Cardiac fibroblast (primary cell): ENCODE results near the gene DDX39A.
"Not testable (repeated sequence)": the region's sequence is repeated elsewhere in the genome, so short reads cannot be mapped to it uniquely, and the experiment has no call there.

Source experiments
- DNase-seq, 2 donors: peaks; one replicate each; pipeline versions ENCODE4 v3.0.0 to v3.0.0-alpha.2; 2010; ENCODE audit warnings: low read depth in 2 of 2
- H3K4me3 ChIP-seq, 2 donors: replicated peaks in 1 of 2; 1 replicate in 1 of 2; 2 replicates in 1 of 2; pipeline ENCODE4 v1.5.1; 2011; ENCODE audit warnings: low read depth in 2 of 2, low read length in 2 of 2, mild to moderate bottlenecking in 2 of 2, moderate library complexity in 1 of 2
- TF ChIP-seq, protein P1 (sequence below): IDR thresholded peaks from one replicate; pipeline ENCODE4 v1.5.1; 2011; ENCODE audit warnings: low read depth, mild to moderate bottlenecking, low read length, inconsistent platforms

DDX39A gene

DNA sequence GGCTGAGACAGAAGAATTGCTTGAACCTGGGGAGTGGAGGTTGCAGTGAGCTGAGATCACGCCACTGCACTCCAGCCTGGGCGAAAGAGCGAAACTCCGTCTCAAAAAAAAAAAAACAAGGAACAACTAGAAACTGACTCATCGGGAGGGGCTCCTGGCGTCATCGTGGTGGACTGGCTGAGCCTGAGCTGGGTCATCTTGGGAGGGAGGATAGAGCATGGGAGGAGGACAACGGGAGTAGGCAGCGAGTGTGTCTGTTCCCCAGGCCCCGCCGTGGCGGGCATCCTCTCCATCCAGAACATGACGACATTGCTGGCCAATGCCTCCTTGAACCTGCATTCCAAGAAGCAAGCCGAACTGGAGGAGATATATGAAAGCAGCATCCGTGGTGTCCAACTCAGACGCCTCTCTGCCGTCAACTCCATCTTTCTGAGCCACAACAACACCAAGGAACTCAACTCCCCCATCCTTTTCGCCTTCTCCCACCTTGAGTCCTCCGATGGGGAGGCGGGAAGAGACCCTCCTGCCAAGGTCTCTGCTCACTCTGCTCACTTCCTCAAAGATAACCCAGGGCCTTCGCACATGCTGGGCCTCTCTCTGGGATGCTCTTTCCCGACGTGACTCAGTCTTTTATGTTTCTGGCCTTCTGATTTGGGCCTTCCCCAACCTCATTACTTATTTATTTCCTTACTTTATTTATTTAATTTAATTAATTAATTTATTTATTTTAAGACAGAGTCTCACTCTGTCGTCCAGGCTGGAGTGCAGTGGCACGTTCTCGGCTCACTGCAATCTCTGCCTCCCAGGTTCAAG lies 16.6 kb downstream of the DDX39A start:
- TF ChIP-seq, protein P1, sequence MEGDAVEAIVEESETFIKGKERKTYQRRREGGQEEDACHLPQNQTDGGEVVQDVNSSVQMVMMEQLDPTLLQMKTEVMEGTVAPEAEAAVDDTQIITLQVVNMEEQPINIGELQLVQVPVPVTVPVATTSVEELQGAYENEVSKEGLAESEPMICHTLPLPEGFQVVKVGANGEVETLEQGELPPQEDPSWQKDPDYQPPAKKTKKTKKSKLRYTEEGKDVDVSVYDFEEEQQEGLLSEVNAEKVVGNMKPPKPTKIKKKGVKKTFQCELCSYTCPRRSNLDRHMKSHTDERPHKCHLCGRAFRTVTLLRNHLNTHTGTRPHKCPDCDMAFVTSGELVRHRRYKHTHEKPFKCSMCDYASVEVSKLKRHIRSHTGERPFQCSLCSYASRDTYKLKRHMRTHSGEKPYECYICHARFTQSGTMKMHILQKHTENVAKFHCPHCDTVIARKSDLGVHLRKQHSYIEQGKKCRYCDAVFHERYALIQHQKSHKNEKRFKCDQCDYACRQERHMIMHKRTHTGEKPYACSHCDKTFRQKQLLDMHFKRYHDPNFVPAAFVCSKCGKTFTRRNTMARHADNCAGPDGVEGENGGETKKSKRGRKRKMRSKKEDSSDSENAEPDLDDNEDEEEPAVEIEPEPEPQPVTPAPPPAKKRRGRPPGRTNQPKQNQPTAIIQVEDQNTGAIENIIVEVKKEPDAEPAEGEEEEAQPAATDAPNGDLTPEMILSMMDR, result no peak
- H3K4me3 ChIP-seq, result no peak overlapping the region
- peak; percentile 83 to 92 for DNase-seq

DNA sequence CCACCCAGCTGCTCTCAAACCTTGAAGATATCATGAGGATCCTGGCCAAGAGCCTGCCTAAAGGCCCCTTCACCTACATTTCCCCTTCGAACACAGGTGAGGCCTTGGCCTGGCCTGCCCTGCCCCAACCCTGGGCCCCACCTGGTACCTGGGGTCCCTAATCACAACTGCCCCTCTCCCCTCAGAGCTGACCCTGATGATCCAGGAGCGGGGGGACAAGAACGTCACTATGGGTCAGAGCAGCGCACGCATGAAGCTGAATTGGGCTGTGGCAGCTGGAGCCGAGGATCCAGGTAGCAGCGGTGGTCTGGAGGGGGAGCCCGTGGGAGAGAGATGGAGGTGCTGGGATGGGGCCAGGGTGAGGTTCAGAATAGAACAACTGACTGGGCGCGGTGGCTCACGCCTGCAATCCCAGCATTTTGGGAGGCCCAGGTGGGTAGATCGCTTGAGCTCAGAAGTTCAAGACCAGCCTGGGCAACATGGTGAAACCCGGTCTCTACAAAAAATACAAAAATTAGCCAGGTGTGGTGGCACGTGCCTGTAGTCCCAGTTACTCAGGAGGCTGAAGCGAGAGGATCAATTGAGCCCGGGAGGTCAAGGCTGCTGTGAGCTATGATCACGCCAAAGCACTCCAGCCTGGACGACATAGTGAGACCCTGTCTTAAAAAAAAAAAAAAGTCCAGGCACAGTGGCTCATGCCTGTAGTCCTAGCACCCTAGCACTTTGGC lies 17.5 kb downstream of the DDX39A start:
- TF ChIP-seq, protein P1, result no peak
- H3K4me3 ChIP-seq, result no peak overlapping the region
- no peak for DNase-seq

DNA sequence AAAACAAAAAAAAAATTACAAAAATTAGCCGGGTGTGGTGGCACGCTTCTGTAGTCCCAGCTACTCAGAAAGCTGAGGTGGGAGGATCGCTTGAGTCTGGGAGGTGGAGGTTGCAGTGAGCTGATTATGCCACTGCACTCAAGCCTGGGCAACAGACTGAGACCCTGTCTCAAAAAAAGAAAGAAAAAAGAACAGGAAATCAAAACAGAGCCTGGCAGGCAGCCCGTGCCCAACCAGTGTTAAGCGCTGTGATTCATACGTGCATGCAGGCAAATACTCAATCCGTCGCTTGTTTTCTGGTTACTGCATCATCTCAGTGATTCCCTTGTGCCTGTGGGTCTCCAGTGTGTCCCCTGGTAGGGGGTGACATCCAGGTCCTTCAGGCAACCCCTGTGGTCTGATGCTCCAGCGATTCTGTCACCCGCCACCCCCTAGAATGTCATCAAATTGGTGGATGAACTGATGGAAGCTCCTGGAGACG lies 18.1 kb downstream of the DDX39A start:
- peak in 1 of 2 donors; percentile 38 for DNase-seq
- TF ChIP-seq, protein P1, result no peak
- no peak overlapping the region for H3K4me3 ChIP-seq

DNA sequence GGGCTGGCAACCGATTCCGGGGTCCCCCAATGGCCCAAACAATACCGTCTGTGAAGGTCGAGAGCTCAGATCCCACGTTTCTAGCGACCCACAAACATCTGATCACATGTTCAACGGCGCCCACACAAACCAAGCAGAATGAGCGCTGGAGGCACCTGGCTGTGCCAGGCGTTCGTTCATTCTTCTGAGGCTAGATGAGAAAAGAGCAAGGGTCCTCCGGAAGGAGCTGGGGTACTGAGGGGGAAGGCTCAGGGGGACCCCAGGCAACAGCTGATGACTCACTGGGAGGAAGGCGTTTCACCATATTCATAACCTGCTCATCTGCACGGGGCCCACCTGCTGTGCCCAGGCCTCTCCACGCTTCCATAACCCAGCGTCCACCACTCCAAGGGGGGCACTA lies 22.0 kb downstream of the DDX39A start:
- not testable (repeated sequence) for H3K4me3 ChIP-seq, DNase-seq

DNA sequence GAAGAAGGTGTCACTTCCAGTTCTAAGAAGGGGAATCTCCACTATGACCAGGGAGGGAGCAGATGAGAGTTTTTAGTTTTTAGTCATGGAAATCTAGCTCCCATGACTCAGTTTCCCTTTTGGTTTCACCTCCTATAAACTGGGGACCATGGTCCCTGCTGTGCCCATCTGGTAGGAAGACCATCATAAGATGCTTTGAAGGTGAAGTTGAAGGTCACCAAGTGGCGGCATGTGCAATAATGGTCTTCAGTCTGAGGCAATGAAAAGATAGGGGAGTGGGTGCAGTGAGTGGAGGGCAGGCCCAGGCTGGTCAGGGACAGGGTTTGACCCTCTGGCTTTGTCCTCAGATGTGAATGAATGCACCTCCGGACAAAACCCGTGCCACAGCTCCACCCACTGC lies 22.4 kb downstream of the DDX39A start:
- H3K4me3 ChIP-seq, DNase-seq: not testable (repeated sequence)

DNA sequence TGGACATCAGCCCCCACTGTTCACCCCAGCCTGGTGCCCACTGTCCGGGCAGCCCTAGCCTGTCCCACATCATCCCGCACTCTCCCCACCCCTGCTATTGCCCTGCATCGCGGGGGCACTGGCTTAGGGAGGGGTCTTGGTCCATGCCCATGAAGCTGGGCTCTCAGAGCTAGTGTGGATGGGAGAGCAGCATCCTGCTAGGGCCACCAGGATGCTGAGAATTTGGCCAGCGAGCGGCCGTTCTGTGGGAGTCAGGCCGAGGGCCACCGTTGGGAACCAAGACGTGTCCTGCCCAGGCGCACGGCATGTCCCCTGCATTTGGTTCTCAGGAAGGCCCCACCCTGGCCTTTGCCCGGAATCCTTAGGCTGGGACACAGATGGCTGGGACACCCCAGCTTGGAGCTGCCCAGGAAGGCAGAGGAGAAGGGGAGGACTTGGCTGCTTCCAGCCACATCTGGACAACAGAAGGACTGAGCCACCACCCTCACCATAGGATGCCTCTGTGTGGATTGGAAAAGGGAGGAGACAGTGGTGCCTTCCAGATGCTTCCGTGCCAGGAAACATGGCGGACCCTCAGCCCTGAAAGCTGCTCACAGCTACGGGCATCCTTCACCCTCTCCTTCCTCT lies 23.3 kb downstream of the DDX39A start:
- no peak for DNase-seq
- H3K4me3 ChIP-seq, result no peak overlapping the region
- TF ChIP-seq, protein P1, result no peak

DNA sequence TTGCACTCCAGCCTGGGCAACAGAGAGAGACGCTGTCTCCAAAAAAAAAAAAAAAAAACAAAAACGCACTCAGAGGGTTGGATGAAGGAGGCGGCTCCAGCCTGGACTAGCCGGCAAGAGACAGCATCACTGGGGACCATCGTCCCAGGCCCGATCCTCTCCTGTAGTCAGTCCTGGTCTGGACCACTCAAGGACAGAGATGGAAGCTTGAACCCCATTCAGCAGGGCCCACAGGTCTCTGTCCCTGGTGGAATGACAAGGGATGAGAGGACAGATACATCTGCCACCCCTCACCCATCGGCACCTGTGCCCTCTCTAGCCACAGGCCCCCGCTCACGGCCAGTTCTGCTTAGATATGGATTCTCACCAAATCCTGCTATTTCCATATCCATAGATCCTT lies 23.9 kb downstream of the DDX39A start:
- TF ChIP-seq, protein P1, result no peak
- no peak for DNase-seq
- H3K4me3 ChIP-seq, result no peak overlapping the region
